ENCODE data around the gene LGR5. TPM values are rescaled to one million over a fixed set of nuclear protein-coding genes. Genes with fewer than 3 reads are reported as not detected.

Gene LGR5
- total and polyA plus RNA-seq, 2 donors (not counting 3 experiments of a cell fraction or from before 2014, with no cell fraction given) = not detected

- intact Hi-C loops (cut with micrococcal nuclease) (no loop called here), dilution Hi-C loops (cut with MboI; ENCODE audit: extremely low pct_ligation_motif_present, low sequenced_read_pairs) (no loop called here)
- Histone ChIP-seq H3K27me3 (ENCODE audit: control insufficient read depth in 2 of 2, insufficient read depth in 2 of 2, low read length in 2 of 2) (no peaks in the 10 kb centered on the region), H3K4me1 (ENCODE audit: control insufficient read depth, extremely low read depth, insufficient read depth, low read length) (peaks cover 19% of the 10 kb centered on the region), H3K9me3 (replicated peaks; ENCODE audit: control insufficient read depth, insufficient read depth, low read length) (no peaks in the 10 kb centered on the region), H3K4me3 (replicated peaks in 1 of 3; ENCODE audit: insufficient read depth in 1 of 3, low read depth in 1 of 3, low read length in 3 of 3) (no peak overlapping the region), H2AFZ (ENCODE audit: low read depth, low read length) (no peak overlapping the region), H3K9ac (replicated peaks; ENCODE audit: extremely low read depth, insufficient read depth, low read length) (no peak overlapping the region), H4K20me1 (replicated peaks; ENCODE audit: control insufficient read depth, extremely low read depth, insufficient read depth, low read length) (no peaks in the 10 kb centered on the region), H3K36me3 (ENCODE audit: control insufficient read depth in 2 of 2, extremely low read depth in 1 of 2, insufficient read depth in 2 of 2, low read length in 2 of 2) (peaks cover 11 to 49% of the 10 kb centered on the region in 2 experiments), H3K9me1 (replicated peaks; ENCODE audit: control insufficient read depth, extremely low read depth, insufficient read depth, low read length) (no peaks in the 10 kb centered on the region), H3K4me2 (ENCODE audit: insufficient read depth, low read length) (no peak overlapping the region), H3K27ac (ENCODE audit: insufficient read depth, low read depth, low read length) (no peak overlapping the region), H3K79me2 (ENCODE audit: control insufficient read depth, insufficient read depth, low read length) (peaks cover 12% of the 10 kb centered on the region)
- BruUV-seq (replicated peaks) = no TSS peak
- CTCF ChIA-PET = interaction anchor here (2.4 to 4.4 kb wide), 3 partner anchors 12 to 122 kb away, joined by 8 to 67 read pairs (median 25); partner anchors contain the start of gene ZFC3H1
- FAIRE-seq (no peak), DNase-seq (ENCODE audit: low read depth, low spot score) (no peak)
- no peak for TF ChIP-seq POLR2A (IDR thresholded peaks at IDR 0.05; ENCODE audit: low read depth, low read length)
- TF ChIP-seq EZH2 (IDR thresholded peaks at IDR 0.05; ENCODE audit: borderline replicate concordance, low read depth, low read length, severe bottlenecking) = no peak
- no peak for TF ChIP-seq MYC (IDR thresholded peaks at IDR 0.05; ENCODE audit: low read depth, low read length)
- no peak for TF ChIP-seq JUN (IDR thresholded peaks at IDR 0.05; ENCODE audit: borderline replicate concordance, insufficient read depth, insufficient read length, low read depth)
- no peak for TF ChIP-seq POLR2AphosphoS5 (IDR thresholded peaks at IDR 0.05; ENCODE audit: insufficient read depth, low read depth, low read length)
- no peak for TF ChIP-seq GATA2 (IDR thresholded peaks at IDR 0.05; ENCODE audit: insufficient read depth, insufficient read length, low read depth, low read length)
- TF ChIP-seq CTCF (IDR thresholded peaks at IDR 0.05; ENCODE audit: extremely low read depth in 1 of 2, insufficient read depth in 1 of 2, low read depth in 1 of 2, low read length in 2 of 2) = no peak
- no peak for TF ChIP-seq FOS (IDR thresholded peaks at IDR 0.05; ENCODE audit: borderline replicate concordance, insufficient read depth, low read length)
- TF ChIP-seq MAX (IDR thresholded peaks at IDR 0.05; ENCODE audit: insufficient read depth, insufficient read length) = no peak
- POLR2A ChIA-PET = no interaction called here
Observed at GRCh38 chr12:71625476-71625875, 185.9 kb downstream of the LGR5 start.

All from endothelial cell of umbilical vein (primary cell).